HepG2 (cell line): ENCODE measurements around the gene TMEM184B. TPM values are rescaled to one million over a fixed set of nuclear protein-coding genes. Genes with fewer than 3 reads are reported as not detected.

Experiments used
- FLYWCH1 ChIP-seq: sonication (generic); formaldehyde crosslinking; IDR thresholded peaks from 2 replicates; pipeline ENCODE4 v1.8.1; 2023; ENCODE audit warnings: mild to moderate bottlenecking, missing genetic modification reagents
- FOXJ3 ChIP-seq: sonication (generic); formaldehyde crosslinking; IDR thresholded peaks from 2 replicates; pipeline ENCODE4 v1.4.0; 2020; ENCODE audit warnings: missing genetic modification reagents, mild to moderate bottlenecking, borderline replicate concordance
- FOXK2 ChIP-seq: fragments of 450-650 bp; IDR thresholded peaks from 2 replicates; pipeline ENCODE4 v1.6.1; 2016
- HDAC2 ChIP-seq: sonication (generic); formaldehyde crosslinking; IDR thresholded peaks from 2 replicates; pipeline ENCODE4 v1.4.0; 2020; ENCODE audit warnings: missing genetic modification reagents
- HMGA1 ChIP-seq: sonication (generic); formaldehyde crosslinking; conservative IDR thresholded peaks from 2 replicates; pipeline ENCODE4 v1.4.0; 2020; ENCODE audit warnings: missing genetic modification reagents
- HOXA3 ChIP-seq: sonication (generic); formaldehyde crosslinking; IDR thresholded peaks from 2 replicates; pipeline ENCODE4 v1.5.0; 2020; ENCODE audit warnings: missing genetic modification reagents
- NONO ChIP-seq, 2 experiments: fragments of 450-650 bp in 1 of 2; sonication (generic) in 1 of 2; formaldehyde crosslinking in 1 of 2; IDR thresholded peaks in 1 of 2; conservative IDR thresholded peaks in 1 of 2; 2 replicates each; pipeline versions ENCODE4 v1.6.1 to v1.8.0; 2017 to 2022; ENCODE audit warnings: mild to moderate bottlenecking in 1 of 2, missing genetic modification reagents in 1 of 2, moderate library complexity in 1 of 2
- POLR2AphosphoS2 ChIP-seq: IDR thresholded peaks from 2 replicates; pipeline ENCODE4 v1.6.1; 2011; ENCODE audit warnings: low read depth, low read length, improper control_type of control experiment
- RBM22 ChIP-seq: fragments of 200-400 bp; formaldehyde crosslinking; optimal IDR thresholded peaks from 2 replicates; pipeline ENCODE3; 2017; ENCODE audit warnings: mild to moderate bottlenecking, low read length, moderate library complexity
- REPIN1 ChIP-seq: sonication (generic); formaldehyde crosslinking; IDR thresholded peaks from 2 replicates; pipeline ENCODE4 v1.8.0; 2022; ENCODE audit warnings: missing genetic modification reagents, low read depth, mild to moderate bottlenecking, borderline replicate concordance
- SOX5 ChIP-seq: IDR thresholded peaks from 2 replicates; pipeline ENCODE4 v1.6.1; 2016; ENCODE audit warnings: borderline replicate concordance
- SRSF9 ChIP-seq: fragments of 200-400 bp; formaldehyde crosslinking; IDR thresholded peaks from 2 replicates; pipeline ENCODE4 v1.6.1; 2018; ENCODE audit warnings: borderline replicate concordance, mild to moderate bottlenecking, low read depth, low read length; ENCODE audit not compliant: insufficient read depth, poor library complexity, severe bottlenecking
- ZBTB1 ChIP-seq: sonication (generic); formaldehyde crosslinking; IDR thresholded peaks from 2 replicates; pipeline ENCODE4 v1.4.0; 2020; ENCODE audit warnings: missing genetic modification reagents, borderline replicate concordance
- ZBTB8A ChIP-seq: sonication (generic); formaldehyde crosslinking; IDR thresholded peaks from 2 replicates; pipeline ENCODE4 v1.4.0; 2020; ENCODE audit warnings: mild to moderate bottlenecking, low read depth, missing genetic modification reagents, borderline replicate concordance
- ZC3H13 ChIP-seq: sonication (generic); formaldehyde crosslinking; IDR thresholded peaks from 2 replicates; pipeline ENCODE4 v1.8.1; 2023; ENCODE audit warnings: mild to moderate bottlenecking, missing genetic modification reagents, moderate library complexity
- ZNF207 ChIP-seq: fragments of 450-650 bp; IDR thresholded peaks from 2 replicates; pipeline ENCODE4 v1.6.1; 2016; ENCODE audit warnings: antibody characterized with exemption, borderline replicate concordance
- ZNF674 ChIP-seq: sonication (generic); formaldehyde crosslinking; IDR thresholded peaks from 2 replicates; pipeline ENCODE4 v1.5.0; 2020; ENCODE audit warnings: low read depth, mild to moderate bottlenecking, missing genetic modification reagents
- ZNF775 ChIP-seq: sonication (generic); formaldehyde crosslinking; IDR thresholded peaks from 2 replicates; pipeline ENCODE4 v1.4.0; 2020; ENCODE audit warnings: missing genetic modification reagents, mild to moderate bottlenecking, moderate library complexity, borderline replicate concordance
- polyA plus RNA-seq, 8 experiments: library from polyadenylated mRNA; depleted of rRNA in 3 of 8; stranded (reverse) in 7 of 8; unstranded in 1 of 8; fragments of >200 nt; fragmentation: Illumina TruSeq in 4 of 8; extraction: Trizol in 4 of 8; gene quantifications; 2 replicates each; pipeline versions ENCODE4 v1.2.1 to v1.2.3, GENCODE V29; 2011 to 2016; ENCODE audit warnings: low read depth in 4 of 8, missing spikeins in 1 of 8, mixed read lengths in 1 of 8; ENCODE audit not compliant: insufficient read depth in 1 of 8
- total RNA-seq, 5 experiments: library from RNA; depleted of rRNA; stranded (reverse); fragments of >200 nt; fragmentation: Illumina TruSeq; extraction: Trizol; gene quantifications; 2 replicates each; pipeline ENCODE4 v1.2.3, GENCODE V29; 2016; ENCODE audit warnings: low read depth in 1 of 5
- TF ChIP-seq, protein P1 (sequence below): sonication (generic); formaldehyde crosslinking; IDR thresholded peaks from 2 replicates; pipeline ENCODE4 v1.9.0; 2021; ENCODE audit warnings: missing genetic modification reagents, borderline replicate concordance
- TF ChIP-seq, protein P2 (sequence below): sonication (generic); formaldehyde crosslinking; IDR thresholded peaks from 2 replicates; pipeline ENCODE4 v1.8.0; 2022; ENCODE audit warnings: missing genetic modification reagents, mild to moderate bottlenecking, inconsistent platforms, borderline replicate concordance
- TF ChIP-seq, protein P3 (sequence below): sonication (generic); formaldehyde crosslinking; IDR thresholded peaks from 2 replicates; pipeline ENCODE4 v1.4.0; 2020; ENCODE audit warnings: mild to moderate bottlenecking, missing genetic modification reagents

Gene TMEM184B
- total and polyA plus RNA-seq, 2 of the 13 experiments (the other 11 are each of a cell fraction or from before 2014, with no cell fraction given) = 15.9 to 16.0 TPM

DNA sequence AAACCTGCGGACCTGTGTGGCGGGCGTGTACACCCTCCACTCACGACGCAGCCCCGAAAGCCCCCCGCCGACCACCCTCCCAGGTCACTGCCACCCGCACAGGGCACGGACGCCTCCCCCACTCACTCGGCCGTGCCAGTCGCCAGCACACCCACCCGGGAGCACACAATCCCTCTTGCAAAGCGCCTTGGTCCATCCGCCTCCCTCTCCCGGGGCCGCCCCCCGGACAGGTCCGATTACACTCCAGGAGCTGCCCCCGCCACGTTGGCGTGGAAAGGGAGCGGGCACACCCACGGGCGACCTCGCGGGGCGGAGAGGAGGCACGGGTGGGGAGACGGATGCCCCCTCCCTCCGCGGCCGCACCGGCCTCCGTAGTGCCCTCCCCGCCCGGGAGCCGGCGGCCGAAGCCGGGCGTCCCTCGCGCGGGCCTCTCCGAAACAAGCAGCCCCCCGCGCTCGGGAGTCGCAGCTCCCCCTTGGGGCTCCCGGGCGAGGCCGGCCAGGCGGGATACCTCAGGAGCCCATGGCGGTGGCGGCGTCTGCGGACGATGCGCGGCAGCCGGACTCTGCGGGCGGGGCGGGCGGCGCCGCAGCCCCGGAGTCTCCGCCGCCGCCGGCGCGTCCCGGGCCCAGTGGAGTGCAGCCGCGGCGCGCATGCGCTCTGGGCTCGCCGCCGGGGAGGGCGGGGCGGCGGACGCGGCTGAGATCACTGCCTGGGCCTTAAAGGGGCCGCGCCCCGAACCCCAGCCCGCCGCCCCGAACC, at the start of gene TMEM184B (continued):
- TF ChIP-seq, protein P1, sequence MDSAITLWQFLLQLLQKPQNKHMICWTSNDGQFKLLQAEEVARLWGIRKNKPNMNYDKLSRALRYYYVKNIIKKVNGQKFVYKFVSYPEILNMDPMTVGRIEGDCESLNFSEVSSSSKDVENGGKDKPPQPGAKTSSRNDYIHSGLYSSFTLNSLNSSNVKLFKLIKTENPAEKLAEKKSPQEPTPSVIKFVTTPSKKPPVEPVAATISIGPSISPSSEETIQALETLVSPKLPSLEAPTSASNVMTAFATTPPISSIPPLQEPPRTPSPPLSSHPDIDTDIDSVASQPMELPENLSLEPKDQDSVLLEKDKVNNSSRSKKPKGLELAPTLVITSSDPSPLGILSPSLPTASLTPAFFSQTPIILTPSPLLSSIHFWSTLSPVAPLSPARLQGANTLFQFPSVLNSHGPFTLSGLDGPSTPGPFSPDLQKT = no peak
- TF ChIP-seq ZNF674 (CRISPR knock-in tag) (no peak), RBM22 (no peak), FOXJ3 (no peak), POLR2AphosphoS2 (no peak), HDAC2 (CRISPR knock-in tag) (no peak), SOX5 (CRISPR knock-in tag) (no peak), FOXK2 (no peak), SRSF9 (no peak), NONO (IDR thresholded peaks at IDR 0.05) (no peak), NONO (CRISPR knock-in tag; conservative IDR thresholded peaks at IDR 0.05) (0 out of 2 replicates have a peak, but pooled peaks have one; percentile 39), HOXA3 (no peak), REPIN1 (CRISPR knock-in tag) (no peak), ZNF207 (no peak), FLYWCH1 (no peak), ZBTB8A (no peak), HMGA1 (no peak), ZC3H13 (CRISPR knock-in tag) (no peak), ZNF775 (CRISPR knock-in tag) (no peak), ZBTB1 (no peak)
- TF ChIP-seq, protein P2, sequence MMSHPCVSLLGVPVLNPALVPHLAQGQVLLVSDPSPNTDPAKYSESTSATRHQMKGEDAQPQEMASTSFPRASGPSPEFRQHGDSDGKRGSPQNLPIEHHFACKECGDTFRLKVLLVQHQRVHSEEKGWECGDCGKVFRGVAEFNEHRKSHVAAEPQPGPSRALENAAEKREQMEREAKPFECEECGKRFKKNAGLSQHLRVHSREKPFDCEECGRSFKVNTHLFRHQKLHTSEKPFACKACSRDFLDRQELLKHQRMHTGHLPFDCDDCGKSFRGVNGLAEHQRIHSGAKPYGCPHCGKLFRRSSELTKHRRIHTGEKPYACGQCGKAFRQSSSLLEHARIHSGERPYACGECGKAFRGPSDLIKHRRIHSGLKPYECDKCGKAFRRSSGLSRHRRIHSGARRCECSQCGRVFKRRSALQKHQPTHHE (CRISPR knock-in tag) = 0 out of 2 replicates have a peak, but pooled peaks have one; percentile 69
- TF ChIP-seq, protein P3, sequence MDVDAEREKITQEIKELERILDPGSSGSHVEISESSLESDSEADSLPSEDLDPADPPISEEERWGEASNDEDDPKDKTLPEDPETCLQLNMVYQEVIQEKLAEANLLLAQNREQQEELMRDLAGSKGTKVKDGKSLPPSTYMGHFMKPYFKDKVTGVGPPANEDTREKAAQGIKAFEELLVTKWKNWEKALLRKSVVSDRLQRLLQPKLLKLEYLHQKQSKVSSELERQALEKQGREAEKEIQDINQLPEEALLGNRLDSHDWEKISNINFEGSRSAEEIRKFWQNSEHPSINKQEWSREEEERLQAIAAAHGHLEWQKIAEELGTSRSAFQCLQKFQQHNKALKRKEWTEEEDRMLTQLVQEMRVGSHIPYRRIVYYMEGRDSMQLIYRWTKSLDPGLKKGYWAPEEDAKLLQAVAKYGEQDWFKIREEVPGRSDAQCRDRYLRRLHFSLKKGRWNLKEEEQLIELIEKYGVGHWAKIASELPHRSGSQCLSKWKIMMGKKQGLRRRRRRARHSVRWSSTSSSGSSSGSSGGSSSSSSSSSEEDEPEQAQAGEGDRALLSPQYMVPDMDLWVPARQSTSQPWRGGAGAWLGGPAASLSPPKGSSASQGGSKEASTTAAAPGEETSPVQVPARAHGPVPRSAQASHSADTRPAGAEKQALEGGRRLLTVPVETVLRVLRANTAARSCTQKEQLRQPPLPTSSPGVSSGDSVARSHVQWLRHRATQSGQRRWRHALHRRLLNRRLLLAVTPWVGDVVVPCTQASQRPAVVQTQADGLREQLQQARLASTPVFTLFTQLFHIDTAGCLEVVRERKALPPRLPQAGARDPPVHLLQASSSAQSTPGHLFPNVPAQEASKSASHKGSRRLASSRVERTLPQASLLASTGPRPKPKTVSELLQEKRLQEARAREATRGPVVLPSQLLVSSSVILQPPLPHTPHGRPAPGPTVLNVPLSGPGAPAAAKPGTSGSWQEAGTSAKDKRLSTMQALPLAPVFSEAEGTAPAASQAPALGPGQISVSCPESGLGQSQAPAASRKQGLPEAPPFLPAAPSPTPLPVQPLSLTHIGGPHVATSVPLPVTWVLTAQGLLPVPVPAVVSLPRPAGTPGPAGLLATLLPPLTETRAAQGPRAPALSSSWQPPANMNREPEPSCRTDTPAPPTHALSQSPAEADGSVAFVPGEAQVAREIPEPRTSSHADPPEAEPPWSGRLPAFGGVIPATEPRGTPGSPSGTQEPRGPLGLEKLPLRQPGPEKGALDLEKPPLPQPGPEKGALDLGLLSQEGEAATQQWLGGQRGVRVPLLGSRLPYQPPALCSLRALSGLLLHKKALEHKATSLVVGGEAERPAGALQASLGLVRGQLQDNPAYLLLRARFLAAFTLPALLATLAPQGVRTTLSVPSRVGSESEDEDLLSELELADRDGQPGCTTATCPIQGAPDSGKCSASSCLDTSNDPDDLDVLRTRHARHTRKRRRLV = no peak
